Amygdala (tissue), 56 donors: ENCODE measurements around the gene SEMA3F.

Source experiments
- DNase-seq, 56 donors: peaks; one replicate each; lab custom pipeline; 2025; lab: John Stamatoyannopoulos, UW

The SEMA3F gene

DNA sequence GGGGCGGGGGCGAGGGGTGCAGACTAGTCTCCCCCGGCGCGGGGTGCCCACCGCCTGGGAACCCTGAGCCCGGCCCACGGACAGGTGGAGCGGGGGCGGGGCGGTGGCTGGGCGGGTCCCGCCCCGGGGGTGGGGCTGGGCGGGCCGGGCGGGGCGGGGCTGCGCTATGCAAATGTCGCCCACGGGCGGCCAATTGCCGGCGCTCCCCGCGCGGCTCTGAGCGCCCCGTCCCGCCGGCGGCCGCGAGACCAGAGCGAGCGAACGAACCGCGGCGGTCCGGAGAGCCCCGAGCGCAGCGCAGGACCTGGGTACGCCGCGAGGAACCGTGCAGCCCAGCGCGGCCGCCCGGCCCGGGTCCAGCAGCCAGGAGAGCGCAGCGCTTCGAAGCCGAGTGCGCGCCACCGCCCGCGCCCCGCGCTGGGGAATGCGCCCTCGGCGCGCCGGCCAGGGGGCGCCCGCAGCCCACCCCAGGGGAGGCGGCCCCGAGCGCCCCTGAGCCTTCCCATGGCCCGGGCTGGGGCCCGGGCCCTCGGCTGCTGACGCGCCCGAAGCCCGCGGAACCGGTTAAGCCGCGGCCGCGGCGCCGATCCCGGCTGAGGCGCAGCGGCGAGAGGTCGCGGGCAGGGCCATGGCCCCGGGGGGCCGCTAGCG is at the start of gene SEMA3F:
Gene SEMA3F, plus strand, starts transcription at position 485 of the 651 bp plus-strand sequence. CDS start 4,299 bp downstream, outside the sequence.
- peak in 9 of 56 donors; percentile 9 to 53 (median 20) for DNase-seq

DNA sequence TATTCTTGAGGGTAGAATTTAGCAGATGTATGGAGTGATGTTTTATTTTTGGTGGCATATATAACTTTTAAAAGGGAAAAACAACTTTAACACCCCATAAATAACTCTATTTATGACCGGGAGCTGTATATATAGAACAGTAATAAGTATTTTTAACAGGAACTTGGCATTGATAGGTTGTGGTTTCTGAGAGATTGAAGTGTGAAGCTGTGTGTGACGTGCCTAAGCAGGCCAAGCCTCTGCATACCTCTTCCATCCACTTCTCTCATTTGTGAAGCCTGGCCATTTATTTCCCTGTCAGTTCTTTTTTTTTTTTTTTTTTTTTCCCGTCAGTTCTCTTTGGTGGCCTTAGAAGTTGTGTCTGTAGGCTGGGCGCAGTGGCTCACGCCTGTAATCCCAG is 43.4 kb upstream of the SEMA3F start:
- DNase-seq, result no peak

DNA sequence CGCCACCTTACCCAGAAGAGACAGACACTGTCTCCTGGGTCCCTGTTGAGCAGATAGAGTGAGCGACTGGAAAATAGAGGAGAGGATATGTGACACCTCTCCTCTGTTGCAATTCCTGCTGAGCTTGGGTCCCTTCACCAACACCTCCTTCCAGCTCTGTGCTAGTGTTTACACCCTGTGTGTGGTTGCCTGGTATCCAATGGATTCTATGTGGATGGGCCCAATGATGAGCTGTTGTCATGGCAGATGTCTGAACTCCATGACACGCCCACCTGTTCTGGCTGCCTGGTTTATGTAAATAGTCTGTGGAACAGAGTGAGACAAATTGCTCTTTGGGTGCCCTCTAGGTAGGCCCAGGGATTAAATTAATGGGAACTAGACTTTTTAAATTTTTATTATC is 42.7 kb upstream of the SEMA3F start:
- DNase-seq, result peak in 8 of 56 donors; percentile 14 to 51 (median 34)

DNA sequence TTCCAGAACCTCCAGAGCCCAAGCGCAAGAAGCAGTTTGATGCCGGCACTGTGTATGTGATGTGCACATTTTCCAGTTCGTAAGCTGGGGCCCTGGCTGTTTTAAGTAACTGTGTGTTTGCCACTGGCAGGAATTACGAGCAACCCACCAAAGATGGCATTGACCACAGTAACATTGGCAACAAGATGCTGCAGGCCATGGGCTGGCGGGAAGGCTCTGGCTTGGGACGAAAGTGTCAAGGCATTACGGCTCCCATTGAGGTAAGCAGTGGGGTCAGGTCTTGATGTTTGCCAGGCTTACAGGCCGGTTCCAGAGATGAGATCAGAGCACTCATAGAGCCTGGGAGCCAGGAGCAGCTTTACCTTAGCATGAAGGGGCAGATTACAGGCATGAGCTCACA is 38.0 kb upstream of the SEMA3F start:
- no peak for DNase-seq

DNA sequence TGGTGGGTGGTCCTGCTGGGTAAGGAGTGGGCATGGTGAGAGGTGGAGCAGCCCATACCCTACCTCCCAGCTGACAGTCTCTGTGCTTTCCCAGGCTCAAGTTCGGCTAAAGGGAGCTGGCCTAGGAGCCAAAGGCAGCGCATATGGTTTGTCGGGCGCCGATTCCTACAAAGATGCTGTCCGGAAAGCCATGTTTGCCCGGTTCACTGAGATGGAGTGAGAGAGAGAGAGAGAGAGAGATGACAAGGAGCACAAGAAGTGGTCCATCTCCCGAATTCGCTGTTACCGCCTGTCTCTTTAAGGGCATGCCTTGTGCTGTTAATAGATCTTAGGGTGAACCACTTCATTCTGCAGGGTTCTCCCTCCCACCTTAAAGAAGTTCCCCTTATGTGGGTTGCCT is 36.9 kb upstream of the SEMA3F start:
- DNase-seq, result no peak

DNA sequence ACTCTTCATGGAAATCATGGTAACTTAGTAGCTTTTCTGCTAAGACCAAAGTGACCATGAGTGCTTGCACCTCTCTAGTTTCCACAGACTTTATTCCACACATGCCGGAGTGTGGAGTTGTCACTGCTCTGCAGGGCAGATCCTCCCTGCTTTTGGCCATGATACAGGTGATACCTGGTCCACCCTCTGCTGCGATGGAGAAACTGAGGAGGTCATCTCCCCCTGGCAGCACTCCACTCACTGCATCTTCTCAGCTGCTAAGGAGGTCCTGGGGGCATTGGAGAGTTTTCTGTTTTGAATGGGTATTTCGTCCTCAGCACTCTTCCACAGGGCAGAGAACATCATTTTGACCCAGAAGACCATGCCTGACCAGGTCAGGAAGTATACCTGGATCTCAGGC is 35.3 kb upstream of the SEMA3F start:
- DNase-seq, result no peak

DNA sequence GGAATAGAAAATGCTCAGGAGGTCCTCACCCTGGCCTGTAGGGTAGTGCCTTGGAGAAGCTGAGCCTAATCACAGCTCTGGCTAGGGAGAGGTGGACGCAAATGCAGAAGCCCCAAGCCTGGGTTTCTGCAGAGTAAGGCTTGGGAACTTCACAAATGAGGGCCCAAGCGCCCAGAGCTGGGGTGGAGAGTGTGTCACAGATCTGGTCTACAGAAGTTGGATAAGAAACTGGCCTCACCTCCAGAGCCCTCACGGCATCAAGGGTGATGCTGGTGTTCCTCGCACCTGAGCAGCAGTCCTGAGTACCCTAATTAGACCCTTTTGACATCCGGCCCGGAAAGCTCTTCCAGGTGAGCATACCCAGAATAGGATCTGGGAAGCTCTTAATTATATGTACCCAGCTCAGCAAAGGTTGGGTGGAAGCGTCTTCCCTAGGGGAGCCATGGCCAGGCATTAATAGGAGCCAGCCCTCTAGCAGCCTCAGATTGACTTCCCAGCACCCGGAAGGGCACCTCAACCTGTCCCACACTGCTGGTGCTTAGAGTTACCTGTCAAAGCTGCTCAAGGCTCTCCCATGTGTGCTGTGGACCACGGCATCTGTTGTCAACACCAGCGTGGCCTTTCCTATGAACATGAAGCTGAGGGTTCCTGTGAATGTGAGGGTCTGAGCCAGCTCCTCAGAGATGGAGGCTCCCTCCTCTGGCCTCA is 34.6 kb upstream of the SEMA3F start:
- no peak for DNase-seq

DNA sequence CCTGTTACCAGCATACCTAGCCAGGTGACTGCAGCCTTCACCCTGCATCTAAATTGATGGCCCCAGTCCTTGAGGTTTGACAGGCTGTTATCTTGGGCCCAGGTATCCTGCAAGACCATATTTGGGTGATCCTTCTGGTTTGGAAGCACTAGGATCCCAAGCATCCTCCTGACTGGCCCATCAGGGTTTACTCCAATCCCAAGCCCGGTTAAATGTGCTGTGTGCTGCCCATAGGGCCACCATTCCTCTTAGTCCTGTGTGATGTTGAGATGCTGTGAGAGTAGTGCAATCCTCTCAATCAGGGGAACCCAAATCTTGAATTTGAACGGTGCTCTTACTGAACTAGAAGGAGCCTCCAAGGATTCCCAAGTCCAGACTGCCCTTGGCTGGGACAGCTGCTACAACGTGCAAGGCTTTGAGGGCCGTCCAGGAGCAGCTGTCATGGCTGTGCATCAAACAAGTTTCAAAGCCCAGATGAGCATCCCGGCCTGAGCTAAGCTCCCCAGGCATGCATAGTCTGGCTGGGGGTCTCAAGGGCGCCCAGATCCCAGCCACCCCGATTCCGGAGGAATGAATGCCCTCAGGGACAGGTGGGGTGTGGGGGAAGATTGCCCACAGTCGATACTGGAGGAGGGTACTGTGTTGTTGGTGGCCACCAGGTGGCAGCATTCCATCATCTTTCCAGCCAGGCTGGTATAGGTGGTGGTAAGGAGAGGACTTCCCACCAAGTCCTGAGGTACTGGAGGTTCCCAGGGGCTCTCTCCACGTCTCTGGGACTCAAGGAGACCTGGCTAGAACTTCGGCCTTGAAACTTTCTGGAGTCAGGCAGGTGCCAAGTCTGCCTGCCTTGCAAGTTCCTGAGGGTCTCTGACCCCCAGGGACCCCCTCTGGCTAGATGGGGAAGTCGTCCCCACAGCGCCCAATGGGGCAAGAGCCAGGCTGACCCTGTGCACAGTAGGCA is 33.8 kb upstream of the SEMA3F start:
- peak in 46 of 56 donors; percentile 4 to 78 (median 46) for DNase-seq

DNA sequence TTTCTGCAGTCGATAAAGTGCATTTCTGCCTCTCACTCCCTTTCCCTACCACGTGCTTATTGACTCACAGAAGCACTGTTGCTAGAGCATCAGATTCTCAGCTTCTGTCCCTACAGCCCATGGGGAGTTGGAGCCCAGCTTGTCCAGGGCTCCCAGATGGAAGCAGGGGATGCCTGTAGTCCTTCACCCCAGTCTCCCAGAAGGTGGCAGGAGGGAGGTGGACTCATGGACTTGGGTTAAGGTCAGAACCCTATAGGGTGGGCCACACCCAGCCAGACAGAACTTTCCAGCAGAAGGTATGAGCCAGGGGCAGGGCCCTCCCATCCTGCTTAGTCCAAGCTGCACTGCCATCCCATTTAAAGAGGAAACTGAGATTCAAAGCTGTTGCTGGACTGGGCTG is 33.1 kb upstream of the SEMA3F start:
- DNase-seq, result no peak

DNA sequence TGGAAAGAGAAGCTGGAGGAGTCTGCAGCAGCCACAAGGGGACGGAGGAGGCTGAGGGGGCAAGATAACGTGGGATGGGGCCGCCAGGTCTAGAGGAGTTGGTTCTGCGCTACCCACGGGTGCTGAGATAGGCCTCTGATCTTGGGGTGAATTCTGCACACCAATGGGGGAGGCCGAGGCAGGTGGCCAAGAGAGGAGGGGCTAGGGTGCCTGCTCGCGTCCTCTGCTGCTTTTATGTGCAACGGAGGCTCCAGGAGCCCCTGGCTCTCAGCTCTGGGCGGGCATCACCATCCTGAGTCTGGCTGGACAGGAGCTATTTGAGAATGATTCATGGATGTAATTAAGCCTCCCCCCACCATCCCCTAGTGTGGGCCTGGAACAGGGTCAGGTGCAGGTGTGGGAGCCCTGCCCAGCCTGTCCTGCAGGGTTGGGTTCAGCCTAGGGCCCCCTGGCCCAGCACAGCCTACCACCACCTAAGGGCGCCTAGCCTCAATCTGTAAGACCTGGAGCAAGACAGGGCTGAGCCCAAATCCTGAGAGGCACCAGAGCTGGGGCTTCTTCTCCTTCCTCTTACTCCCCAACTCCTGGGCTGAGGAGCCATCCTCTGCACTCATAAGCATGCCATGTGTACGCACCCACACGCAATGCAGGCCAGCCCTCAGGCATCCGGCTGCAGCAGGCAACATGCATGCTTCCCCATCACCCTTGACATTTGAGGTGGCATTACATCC is 32.3 kb upstream of the SEMA3F start:
- DNase-seq, result no peak

DNA sequence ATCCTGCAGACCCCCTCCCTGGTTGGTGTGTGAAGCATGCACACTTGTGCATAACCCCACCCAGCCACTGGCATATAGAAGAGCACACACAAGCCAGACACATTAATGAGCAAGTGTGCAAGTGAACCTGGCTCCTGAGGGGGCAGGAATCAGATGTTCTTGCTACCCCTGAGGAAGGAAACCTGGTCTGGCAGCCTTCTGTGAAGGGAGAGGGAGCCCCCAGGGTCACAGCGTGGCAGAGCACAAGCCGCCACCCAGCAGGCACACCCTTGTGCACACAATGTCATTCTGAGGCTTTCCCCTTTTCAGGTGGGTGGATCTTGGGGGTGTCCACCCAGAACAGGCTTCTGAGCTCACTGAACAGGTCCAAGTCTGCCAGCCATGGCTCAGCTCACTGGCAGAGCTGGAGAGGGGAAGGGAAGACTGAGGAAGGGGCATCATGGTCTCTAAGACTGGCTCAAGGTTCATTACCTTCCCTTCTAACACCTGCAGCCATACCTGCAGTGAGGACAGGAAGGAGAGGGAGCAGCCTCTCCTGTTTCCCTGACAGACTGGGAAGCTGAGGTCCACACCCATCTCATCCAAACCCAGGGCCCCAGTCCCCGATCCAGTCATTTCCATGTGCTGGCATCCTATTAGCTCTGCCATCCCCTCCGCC is 31.6 kb upstream of the SEMA3F start:
- DNase-seq, result no peak

DNA sequence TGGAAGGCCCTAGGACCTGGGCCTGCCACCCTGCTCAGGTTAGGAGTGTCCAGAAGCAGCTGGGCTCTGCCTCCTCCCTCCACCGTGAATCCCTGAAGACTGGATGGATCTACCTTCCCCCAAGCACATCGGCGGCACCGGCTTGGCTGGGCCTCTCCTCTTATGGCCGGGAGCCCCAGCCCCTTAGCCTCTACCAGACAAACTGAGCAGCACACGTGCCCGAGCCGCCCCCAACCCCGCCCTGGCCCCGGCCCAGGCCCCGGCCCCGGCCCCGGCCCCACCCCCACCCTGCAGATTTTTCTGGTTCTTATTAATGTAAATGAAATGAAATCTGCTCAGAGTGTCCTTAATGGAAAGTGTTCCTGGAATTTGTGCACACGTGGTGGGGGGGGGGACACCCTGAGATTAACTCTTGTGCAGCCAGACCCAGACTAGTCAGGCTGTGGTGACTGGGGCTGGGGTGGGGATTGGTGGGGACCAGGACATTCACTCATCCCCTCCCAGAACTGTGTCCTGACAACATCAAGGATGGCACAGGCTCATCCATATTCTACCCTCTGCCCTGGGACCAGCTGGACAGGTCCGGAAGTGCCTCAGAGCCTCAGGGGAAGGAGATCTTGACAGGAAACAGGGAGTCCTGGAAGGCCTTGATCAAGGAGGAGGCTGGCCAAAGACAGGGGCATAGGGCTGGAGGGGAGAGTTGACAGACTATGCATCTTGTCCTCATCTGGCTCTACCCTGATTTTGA is 30.9 kb upstream of the SEMA3F start:
- no peak for DNase-seq

DNA sequence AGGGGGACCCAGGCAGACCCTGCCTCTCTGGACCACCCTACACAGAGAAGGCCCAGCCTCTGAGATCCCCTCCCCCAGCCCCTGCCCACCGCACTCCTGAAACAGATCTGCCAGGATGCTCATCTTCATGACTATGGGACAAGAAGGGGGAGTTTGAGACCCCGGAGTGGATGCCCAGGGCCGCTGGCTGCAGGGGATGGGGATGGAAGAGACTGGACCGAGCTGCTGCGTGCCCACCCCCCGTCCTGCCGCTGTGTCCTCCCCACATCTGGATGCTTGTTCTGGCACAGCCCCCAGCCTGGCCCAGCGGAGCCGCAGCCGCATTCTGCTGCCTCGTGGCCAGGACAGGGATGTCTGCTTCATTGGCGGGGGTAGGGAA is 30.3 kb upstream of the SEMA3F start:
- no peak for DNase-seq

DNA sequence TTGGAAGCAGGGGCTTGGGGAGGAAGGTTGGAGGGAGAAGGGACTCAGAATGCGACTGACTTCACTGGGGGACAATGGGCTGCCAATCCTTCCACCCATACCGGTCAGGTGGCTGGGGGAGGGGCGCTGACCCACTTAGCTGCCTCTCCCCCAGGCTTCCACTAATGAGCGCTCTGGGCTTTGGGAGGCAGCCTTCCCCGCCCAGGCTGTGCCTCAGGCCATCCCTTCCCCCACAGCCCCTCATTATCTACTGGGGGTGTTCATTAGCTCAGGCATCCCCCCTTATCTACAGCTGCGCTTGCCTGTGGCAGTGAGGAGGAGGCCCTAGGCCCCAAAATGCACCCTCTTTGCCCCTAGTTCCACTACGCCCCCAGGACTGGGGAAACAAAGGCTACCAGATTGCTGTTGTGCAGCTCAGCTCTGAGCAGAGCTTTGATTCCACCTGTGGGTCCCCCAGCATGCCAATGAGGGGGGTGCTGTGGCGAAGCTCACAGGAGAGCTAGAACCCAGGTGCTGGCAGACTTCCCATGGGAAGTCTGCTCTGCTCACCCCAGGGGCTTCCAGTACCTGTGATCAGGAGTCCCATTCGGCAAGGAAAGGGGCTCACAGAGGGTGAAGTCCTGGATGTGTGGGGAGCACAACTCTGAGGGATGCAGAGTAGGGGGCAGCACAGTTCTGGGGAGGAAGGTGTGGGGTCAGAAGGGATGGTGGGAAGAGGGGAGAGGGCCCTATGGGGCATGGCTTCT is 29.4 kb upstream of the SEMA3F start:
- peak in 3 of 56 donors; percentile 15 to 23 (median 16) for DNase-seq

DNA sequence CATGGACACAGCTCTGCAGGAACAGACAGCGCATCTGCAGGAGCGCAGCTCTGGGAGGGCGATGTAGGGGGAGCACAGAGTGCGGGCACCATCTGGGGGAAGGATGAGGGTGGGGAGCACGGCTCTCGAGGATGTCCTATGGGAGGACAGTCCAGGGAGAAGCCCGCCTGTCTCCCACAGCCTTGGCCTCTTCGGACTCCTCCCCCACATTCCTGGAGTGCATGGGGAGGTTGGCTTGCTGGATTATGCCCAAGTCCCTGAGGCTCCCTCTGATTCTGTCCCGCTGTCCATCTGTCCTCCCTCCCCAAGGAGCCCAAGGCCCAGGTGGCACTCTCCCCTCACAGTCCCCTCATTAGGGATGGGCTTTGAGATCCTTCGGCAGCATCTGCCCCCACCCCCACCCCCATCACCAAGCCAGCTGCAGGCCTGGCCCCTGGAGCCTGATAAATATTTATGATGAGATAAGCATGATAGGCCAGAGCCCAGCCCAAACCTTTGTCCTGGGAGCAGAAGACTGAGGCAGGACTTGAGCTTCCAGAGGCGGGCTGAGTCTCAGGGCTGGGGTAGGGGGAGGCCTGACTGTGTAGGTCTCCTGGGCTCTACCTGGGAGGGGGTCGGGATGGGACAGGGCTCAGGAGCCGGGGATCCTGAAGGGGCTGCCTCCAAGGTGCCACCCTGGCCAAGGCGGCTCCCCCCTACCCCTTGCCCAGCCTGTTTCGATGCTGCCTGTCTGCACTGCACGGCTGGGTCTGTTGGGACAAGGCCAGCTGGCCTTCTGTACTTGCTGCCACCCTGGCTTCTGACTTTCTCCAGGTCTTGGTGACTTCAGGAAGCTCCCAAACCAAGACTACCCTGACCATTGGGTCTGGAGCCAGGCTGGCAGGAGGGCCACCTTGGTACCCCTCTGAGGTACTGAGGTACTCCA is 28.6 kb upstream of the SEMA3F start:
- DNase-seq, result no peak

DNA sequence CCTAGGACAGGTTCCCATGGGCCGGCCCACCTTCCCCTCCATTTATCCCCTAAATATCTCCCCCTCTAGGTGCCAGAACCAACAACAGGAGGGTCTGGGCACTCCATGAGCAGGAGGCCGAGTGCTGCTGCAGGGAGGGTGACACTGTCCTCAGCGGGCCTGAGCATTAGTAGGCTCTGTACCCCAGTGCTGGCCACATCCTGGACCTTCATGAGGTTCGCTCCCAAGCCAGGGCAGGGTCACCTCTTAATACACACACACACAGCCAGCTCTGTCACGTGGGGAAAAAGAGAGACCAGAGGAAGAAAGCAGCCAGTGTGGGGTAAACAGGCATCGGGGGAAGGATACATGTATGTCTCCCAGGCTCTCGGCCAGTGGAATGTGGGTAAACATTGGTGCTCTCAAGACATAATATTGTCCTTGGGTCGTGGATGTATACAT is 27.9 kb upstream of the SEMA3F start:
- no peak for DNase-seq

DNA sequence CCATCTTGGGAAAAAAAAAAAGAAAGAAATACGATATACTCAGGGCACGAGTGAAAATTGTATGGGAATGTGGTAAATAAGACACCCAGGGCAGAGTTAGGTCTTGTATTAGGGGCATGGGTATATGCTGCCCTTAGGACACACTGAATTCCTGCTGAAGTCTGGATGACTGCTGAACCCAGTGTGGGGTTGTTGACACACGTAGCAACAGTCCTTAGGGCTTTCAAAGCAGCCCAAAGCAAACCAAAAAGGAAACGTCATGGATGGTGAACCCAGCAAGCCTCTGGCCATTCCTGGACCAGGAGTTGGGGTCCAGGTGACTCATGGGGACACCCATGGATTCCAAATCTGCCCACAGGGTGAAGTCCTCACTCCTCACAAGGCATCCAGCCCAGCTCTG is 27.1 kb upstream of the SEMA3F start:
- no peak for DNase-seq
